Fibroblast of lung (primary cell): ENCODE results near the gene BCAR1.

Experiments
- CTCF ChIP-seq, 2 donors: IDR thresholded peaks in 1 of 2; conservative IDR thresholded peaks in 1 of 2; 1 replicate in 1 of 2; 2 replicates in 1 of 2; pipeline ENCODE4 v1.5.1; 2011 to 2012; ENCODE audit warnings: low read length in 2 of 2, control low read depth in 1 of 2, inconsistent platforms in 1 of 2, low read depth in 1 of 2, mild to moderate bottlenecking in 1 of 2
- EZH2 ChIP-seq: IDR thresholded peaks from 2 replicates; pipeline ENCODE4 v1.5.1; 2012; ENCODE audit warnings: low read length, control low read depth, mild to moderate bottlenecking; ENCODE audit errors: missing control alignments

GRCh38 chr16:75254359-75254837 lies 3.0 kb upstream of the BCAR1 start:
- no peak for TF ChIP-seq CTCF (conservative IDR thresholded peaks at IDR 0.05 in 1 of 2, IDR thresholded peaks at IDR 0.05 in 1 of 2; ENCODE audit: low read depth in 1 of 2, low read length in 2 of 2)
- TF ChIP-seq EZH2: no peak
